ENCODE data around the gene DENND1C.

Gene DENND1C

GRCh38 chr19:6481541-6482342, at the start of gene DENND1C:
DENND1C (minus strand) TSS chr19:6481787; CDS start chr19:6481695, 92 bp downstream.
- DNase-seq (ENCODE audit: low spot score) = no peak

GRCh38 chr19:6530386-6531162, 49.0 kb upstream of the DENND1C start, which contains the start of gene TNFSF9:
TNFSF9 (plus strand) TSS chr19:6531026; CDS start chr19:6531037, 11 bp downstream.
- peak; percentile 94 for DNase-seq (ENCODE audit: low spot score)

GRCh38 chr19:6529937-6530385, 48.4 kb upstream of the DENND1C start:
- no peak for DNase-seq (ENCODE audit: low spot score)

- no peak for DNase-seq (ENCODE audit: low spot score)
Observed at GRCh38 chr19:6529351-6529750, 47.8 kb upstream of the DENND1C start.

- DNase-seq (ENCODE audit: low spot score) = no peak
Observed at GRCh38 chr19:6528544-6529121, 47.0 kb upstream of the DENND1C start.

- no peak for DNase-seq (ENCODE audit: low spot score)
Observed at GRCh38 chr19:6527893-6528543, 46.4 kb upstream of the DENND1C start.

- DNase-seq (ENCODE audit: low spot score) = no peak
Observed at GRCh38 chr19:6524311-6524710, 42.7 kb upstream of the DENND1C start.

GRCh38 chr19:6522712-6523111, 41.1 kb upstream of the DENND1C start:
- no peak for DNase-seq (ENCODE audit: low spot score)

- DNase-seq (ENCODE audit: low spot score) = no peak
Observed at GRCh38 chr19:6521718-6522646, 40.4 kb upstream of the DENND1C start.

GRCh38 chr19:6519289-6519688, 37.7 kb upstream of the DENND1C start:
- DNase-seq (ENCODE audit: low spot score) = peak; percentile 78

GRCh38 chr19:6518145-6518911, 36.7 kb upstream of the DENND1C start:
- no peak for DNase-seq (ENCODE audit: low spot score)

GRCh38 chr19:6516659-6517291, 35.2 kb upstream of the DENND1C start:
- peak; percentile 87 for DNase-seq (ENCODE audit: low spot score)

- peak; percentile 93 for DNase-seq (ENCODE audit: low spot score)
Observed at GRCh38 chr19:6516018-6516658, 34.6 kb upstream of the DENND1C start.

- DNase-seq (ENCODE audit: low spot score) = no peak
Observed at GRCh38 chr19:6514926-6515544, 33.4 kb upstream of the DENND1C start.

- DNase-seq (ENCODE audit: low spot score) = no peak
Observed at GRCh38 chr19:6514089-6514488, 32.5 kb upstream of the DENND1C start.

- no peak for DNase-seq (ENCODE audit: low spot score)
Observed at GRCh38 chr19:6510618-6511017, 29.0 kb upstream of the DENND1C start.

- no peak for DNase-seq (ENCODE audit: low spot score)
Observed at GRCh38 chr19:6509118-6509971, 27.8 kb upstream of the DENND1C start.

All from LoVo (cell line).